HG03025 (cell line): ENCODE measurements around the gene CD96.
"Not testable (repeated sequence)": the region's sequence is repeated elsewhere in the genome, so short reads cannot be mapped to it uniquely, and the experiment has no call there.

ENCODE experiments used
- ATAC-seq: cut with Tn5 transposase; IDR thresholded peaks from one replicate; pipeline ENCODE4 v1.9.1; 2021; ENCODE audit warnings: mild to moderate bottlenecking, moderate library complexity; ENCODE audit not compliant: unreplicated experiment, low FRiP score

CD96 gene

DNA sequence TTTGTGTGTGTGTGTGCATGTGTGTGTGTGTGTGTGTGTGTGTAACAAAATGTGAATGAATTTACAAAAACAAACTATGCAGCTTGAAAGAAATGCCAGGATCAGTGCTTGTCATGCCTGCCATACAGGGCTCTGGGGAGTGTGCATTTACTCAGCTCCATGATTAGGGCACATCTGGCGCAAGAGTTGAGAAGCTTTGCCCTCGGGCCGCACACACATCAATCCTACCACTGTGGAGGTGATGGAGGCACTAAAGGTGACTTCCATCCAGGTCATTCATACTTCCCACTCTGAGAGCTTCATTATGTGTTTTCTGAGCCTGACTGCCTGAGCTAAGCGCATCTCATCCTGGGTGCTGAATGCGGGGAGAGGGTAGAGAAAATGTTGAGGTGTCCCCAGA is 125.2 kb downstream of the CD96 start:
- ATAC-seq = no peak

DNA sequence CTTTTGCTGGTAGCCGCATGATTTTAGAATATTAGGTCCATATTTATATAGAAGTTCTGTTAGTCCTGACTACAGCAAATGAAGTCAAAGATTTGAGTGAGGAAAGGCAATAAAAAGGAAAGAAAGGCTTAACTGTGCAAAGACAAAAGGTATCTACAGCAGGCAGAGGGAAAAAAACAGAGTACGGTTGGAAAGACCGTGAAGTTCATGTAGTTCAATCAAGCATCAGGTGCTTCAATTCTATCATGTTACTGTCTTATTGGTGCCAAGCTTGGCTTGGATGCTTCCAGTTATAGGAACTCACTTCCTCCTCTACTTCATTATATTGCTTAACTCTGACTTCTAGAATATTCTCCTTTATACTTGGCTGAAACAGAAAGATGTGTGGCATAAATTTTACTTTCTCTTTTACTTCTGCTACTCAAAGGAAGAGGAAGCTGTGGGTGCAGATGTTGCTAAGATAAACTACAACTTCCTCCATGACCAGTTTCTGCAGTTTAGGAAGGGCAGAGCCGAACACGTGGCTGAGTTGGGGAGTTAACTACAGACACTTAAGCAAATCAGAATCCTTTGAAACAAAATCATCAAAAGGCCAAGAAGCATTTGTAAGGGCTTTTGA is 125.7 kb downstream of the CD96 start:
- peak; percentile 99 for ATAC-seq

DNA sequence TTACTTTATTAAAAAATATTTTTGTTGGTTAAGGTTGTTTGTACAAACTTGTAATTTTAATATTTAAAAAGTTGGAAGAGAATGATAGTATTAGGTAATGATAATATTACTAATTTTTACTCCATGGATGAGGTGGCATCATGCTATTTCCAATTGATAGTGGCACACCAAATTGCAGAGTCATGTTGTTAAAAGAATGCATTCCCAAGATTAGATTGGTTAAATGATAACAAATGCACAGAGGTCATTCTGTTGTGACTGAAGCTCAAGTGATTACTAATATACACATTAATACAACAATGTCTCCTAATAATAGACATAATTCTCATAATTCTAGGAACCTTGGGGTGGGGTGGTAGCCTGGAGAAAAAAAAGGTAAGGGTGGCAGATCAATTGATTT is 126.3 kb downstream of the CD96 start:
- ATAC-seq = no peak

DNA sequence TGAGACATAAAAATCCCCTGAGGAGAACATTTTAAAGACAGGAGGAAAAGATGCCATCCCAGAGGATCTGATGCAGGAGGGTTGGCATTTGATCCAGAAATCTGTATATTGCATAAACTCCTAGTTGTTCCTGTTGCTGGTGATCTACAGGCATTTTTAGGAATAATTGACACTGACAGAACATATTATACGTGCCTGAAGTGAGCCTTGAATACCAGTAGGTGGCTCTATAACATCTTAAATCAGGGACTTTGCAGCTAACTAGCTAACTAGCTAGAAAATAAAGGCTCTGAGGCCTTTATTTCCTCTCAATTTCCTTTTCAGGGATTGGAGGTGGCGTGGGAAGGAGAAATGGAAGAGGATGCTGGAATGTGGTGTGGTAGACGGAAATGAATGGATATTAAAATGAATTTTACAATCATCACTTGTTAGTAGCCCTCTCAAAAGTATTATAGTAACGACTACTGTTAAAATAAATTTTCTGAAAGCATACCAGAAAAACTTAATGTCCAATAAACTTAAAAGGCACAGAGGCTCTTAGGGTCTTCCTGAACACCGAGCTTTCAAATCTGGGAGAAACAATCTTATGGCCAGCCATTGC is 127.0 kb downstream of the CD96 start:
- peak; percentile 36 for ATAC-seq

DNA sequence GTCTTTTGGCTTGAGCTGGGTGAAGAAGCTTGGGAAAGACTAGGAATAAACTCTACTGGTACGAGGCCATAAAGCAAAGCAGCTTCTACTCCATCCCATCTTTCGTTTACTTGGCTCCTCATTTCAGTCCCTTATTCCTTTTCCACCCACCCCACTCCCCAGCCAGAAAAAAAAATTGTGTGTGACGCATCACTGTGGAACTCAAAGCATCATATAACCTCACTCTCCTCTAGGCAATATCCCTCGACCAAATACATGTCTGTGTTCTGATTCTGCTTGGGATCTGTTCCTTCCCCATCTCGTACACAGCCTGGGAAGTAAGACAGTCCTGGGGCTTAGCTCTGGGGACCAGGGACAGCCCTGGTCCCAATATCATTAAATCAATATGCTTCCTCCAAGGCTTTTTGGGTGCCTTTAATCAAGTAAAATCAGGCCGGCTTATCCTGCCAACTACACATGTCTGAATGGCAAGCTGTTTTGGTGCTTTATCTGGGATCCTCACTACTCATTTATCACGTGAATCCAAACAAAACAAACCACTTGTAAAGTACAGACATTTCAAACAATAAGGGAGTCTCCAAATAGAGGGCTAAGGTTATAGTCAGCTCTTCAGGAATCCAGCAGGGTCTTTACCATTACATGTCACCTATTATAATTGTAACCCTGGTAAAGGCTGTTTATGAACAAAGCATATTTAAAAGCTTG is 128.1 kb downstream of the CD96 start:
- no peak for ATAC-seq

- not testable (repeated sequence) for ATAC-seq
Measured at GRCh38 chr3:111672461-111672860, 130.5 kb downstream of the CD96 start.

GRCh38 chr3:111675846-111676210 is 133.8 kb downstream of the CD96 start:
- no peak for ATAC-seq

- ATAC-seq = no peak
Measured at GRCh38 chr3:111676211-111677006, 134.4 kb downstream of the CD96 start.

DNA sequence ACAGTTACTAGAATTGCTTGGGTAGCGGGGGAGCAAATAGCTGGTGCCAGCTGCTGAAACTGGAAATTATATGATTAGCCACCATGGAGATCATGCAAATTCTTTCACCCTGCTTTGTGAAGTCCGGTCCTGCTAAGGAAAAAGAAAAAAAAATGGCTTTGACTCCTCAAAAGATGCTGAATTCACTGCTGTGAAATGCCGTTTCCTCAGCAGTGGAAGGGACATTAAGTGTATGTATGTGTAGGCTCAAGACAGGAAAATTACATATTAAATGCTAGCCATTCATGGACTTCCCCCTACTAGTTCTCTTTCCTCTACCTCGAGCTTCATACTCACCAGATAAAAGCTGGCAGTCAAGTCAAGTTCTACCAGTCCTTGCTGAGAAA is 135.0 kb downstream of the CD96 start:
- ATAC-seq = no peak

- no peak for ATAC-seq
Measured at GRCh38 chr3:111681661-111682426, 139.8 kb downstream of the CD96 start.

DNA sequence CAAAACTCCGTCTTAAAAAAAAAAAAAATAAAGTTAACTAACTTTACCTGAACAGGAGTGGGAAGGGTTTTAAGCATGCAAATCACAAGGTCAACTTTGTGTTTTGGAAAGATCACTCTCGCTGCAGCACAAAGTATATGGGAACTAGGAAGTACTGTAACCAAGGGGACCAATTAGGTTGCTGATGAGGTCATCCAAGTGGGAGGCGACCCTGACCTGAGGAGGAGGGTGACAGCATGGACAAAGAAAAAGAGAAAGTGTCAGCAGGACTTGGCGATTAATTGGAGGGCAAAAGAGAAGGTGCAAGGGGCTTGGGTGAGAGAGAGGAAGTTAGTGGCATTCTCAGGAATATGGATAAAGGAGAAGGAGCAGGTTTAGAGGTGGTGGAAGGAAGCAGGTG is 142.6 kb downstream of the CD96 start:
- no peak for ATAC-seq

DNA sequence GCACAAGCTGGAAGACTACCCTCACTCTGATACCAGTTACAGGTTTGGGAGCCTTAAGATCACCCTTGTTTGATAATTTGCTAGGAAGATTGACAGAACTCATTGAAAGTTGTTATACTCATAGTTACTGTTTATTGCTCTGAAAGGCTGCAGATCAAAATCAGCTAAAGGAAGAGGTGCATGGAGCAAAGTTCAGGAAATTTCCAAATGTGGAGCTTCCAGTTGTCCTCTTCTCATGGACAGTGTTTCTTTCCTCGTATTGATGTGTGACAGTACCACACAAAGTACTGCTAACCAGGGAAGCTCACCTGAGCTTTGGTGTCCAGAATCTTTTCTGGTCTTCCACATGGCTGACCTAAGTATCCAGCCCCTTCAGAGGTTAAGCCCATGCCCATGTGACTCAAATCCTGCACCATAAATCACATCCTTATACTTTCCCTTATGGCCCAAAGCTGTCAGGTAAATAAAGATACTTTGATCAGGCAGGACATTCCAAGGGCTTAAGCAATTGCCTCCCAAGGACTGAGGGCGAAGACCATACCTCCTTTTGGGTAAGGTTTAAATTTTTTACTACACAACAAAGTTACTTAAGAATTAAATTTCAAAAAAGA is 146.3 kb downstream of the CD96 start:
- ATAC-seq = no peak

- ATAC-seq = no peak
Measured at GRCh38 chr3:111690242-111690641, 148.2 kb downstream of the CD96 start.

- ATAC-seq = no peak
Measured at GRCh38 chr3:111691293-111691909, 149.4 kb downstream of the CD96 start.

DNA sequence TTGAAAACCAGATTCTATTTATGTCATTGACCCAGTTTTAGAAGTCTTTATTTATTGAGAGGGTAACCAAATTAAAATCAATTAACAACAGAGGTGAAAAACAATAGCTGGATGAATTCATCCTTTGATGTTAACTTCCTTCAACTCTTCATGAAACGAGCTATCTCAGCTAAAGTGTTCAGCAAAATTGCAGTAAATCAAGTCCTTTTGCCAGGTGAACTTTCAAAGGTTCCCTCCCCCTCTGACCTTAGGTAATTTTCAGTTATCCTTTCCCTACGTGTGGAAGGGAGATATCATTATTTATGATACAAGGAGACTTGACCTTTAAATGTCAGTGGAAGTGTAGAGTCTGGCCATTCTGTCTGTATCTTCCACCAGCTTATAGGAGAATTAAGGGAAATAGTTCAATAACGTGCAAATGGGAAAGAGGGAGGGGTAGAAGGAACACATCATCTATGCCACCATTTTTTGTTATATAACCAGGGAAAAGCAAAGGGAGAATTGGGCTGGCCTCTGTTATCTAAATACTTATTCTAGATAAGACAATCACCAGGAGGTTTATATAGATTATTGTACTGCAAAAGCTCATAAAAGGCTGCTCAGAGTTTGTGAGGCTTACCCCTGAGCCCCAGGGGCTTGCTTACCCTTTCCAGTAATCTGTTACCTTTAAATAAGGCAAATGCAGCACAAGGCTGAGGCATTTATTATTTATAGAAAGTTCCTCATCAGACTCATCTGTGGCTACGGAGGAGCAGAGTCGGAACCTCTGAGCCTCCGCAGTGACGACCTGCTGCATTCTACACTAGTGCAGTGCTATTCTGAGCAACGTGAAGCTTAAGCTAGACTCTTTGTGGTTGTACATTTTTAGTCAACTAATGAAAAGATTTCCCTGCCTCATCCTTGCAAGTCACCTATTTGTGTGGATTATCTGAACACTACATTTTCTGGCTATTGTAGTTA is 150.9 kb downstream of the CD96 start:
- peak; percentile 54 for ATAC-seq

DNA sequence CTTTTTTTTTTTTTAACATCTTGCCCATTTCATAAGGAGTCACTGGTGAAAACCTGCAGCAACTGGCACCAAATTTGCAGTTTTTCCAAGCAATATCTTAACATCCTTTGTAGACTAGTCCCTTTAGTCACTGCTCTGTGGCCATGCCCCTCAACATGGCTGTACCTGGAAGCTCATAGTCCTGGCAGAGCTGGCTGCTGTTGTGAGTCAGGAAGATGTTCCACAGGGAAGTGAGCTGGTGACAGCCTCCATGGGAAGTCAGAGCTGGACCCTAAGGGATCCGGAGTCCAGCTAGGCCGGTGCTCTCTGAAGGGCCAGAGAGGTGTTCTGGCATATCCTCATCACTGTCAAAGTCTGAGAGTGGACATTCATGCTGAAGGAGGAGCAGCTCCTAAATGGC is 152.5 kb downstream of the CD96 start:
- no peak for ATAC-seq

GRCh38 chr3:111695636-111696117 is 153.7 kb downstream of the CD96 start:
- no peak for ATAC-seq

DNA sequence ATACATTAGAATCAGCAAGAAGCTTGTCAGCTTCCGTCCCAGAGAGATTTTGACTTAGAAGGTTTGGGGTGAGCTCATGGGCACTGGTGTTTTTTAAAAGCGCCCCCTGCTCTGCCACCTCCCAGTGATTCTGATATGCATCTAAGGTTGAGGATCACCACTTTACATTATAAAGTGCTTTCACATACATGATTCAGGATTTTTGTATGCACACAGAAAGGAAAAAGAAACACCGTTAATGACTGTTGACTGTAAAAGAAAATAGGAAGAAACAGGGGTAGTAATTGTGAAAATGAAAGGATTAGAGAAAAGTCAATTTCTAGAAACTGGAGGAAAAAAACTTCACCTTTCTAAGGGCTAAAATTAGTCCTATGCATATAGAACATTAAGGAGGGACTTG is 158.1 kb downstream of the CD96 start:
- no peak for ATAC-seq
